ENCODE measurements around the gene CAMK2N1. TPM values are rescaled to one million over a fixed set of nuclear protein-coding genes. Genes with fewer than 3 reads are reported as not detected.
A peak's percentile ranks its signal among the peaks of the same experiment; 100 is the strongest.

Gene CAMK2N1
- total RNA-seq, 1 donor = 0.36 TPM

DNA sequence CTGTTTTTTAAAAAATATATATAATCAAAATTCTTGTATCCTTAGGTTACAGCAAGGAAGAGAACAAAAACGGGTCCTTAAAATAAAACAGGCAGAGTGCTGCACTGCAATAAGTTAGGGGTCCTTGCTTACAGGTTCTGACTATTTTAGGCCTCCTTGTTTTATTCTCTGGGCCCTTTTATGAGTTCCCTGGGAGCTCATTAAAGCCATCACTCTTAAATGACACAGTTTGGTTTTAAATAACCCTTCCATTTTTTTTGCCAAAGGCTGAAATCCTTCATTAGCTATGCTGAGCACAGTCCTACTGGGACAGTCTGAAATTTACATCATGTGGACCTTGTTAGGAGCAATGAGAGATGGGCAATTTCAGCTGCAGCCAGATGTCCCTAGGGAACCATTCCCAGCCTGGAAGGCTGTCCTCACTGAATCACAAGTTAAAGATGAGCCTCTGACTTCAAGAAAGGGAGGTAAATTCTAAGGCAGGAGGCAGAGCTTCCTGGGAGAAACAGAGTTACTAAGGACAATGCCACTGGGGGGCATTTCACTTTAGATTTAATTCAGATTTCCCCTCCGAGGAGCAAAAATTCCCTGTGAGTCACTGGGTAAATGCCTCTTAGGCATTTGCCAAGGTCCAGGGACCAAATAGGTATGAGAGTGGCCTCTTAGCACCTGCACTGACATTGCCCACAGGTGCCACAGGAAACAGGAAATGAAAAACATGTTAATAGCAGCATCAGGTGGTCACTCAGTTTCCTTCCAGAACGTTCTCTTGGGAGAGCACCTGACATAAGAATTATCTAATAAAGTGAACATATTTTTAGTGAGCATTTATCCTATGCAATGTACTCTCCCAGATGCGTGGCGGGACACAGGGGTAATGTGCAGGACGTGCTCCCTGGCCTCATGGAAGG, 25.8 kb upstream of the CAMK2N1 start:
- TF ChIP-seq, protein P1, sequence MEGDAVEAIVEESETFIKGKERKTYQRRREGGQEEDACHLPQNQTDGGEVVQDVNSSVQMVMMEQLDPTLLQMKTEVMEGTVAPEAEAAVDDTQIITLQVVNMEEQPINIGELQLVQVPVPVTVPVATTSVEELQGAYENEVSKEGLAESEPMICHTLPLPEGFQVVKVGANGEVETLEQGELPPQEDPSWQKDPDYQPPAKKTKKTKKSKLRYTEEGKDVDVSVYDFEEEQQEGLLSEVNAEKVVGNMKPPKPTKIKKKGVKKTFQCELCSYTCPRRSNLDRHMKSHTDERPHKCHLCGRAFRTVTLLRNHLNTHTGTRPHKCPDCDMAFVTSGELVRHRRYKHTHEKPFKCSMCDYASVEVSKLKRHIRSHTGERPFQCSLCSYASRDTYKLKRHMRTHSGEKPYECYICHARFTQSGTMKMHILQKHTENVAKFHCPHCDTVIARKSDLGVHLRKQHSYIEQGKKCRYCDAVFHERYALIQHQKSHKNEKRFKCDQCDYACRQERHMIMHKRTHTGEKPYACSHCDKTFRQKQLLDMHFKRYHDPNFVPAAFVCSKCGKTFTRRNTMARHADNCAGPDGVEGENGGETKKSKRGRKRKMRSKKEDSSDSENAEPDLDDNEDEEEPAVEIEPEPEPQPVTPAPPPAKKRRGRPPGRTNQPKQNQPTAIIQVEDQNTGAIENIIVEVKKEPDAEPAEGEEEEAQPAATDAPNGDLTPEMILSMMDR (IDR thresholded peaks at IDR 0.05; ENCODE audit: extremely low read depth, low read depth, low read length) = no peak
- no peak overlapping the region for H3K4me2 ChIP-seq (ENCODE audit: insufficient read depth, low read length)

DNA sequence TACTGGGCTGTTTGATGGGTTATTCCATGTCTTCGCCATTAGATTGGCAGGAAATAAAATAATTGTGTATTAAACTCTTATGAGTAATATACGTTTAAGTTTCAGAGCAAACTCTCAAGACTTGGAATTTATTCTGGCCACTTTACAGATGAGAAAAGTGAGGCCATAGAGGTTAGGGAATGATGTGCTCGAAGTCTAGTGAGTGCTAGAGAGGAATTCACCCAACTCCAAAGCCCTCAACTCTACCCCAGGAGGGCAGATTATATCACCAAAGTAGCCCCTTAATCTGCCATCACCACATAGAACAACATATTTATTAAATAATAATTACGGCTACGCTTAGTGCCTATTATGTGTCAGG, 22.4 kb upstream of the CAMK2N1 start:
- Histone ChIP-seq H3K4me2 (ENCODE audit: insufficient read depth, low read length) (peak overlapping the region; percentile 85), H3K27me3 (ENCODE audit: insufficient read depth, low read length) (no peaks in the 10 kb centered on the region), H2AFZ (ENCODE audit: low read length) (peak overlapping the region; percentile 99), H4K20me1 (ENCODE audit: insufficient read depth, low read length) (peaks cover 6% of the 10 kb centered on the region), H3K9me3 (ENCODE audit: low read depth, low read length) (no peaks in the 10 kb centered on the region), H3K79me2 (ENCODE audit: insufficient read depth, low read length) (peaks cover 44% of the 10 kb centered on the region), H3K4me3 (ENCODE audit: insufficient read depth, low read length) (peak overlapping the region; percentile 93), H3K36me3 (ENCODE audit: insufficient read depth, low read length) (peaks cover 14% of the 10 kb centered on the region), H3K27ac (ENCODE audit: low read depth, low read length) (peak overlapping the region; percentile 88), H3K4me1 (ENCODE audit: insufficient read depth, low read length) (no peaks in the 10 kb centered on the region)
- peak; percentile 73 for DNase-seq (ENCODE audit: insufficient read length, low spot score, missing footprints)
- TF ChIP-seq, protein P1 (IDR thresholded peaks at IDR 0.05; ENCODE audit: extremely low read depth, low read depth, low read length) = no peak

More for the DNA sequence above, 25.8 kb upstream of the CAMK2N1 start:
- no peaks in the 10 kb centered on the region for H3K4me1 ChIP-seq (ENCODE audit: insufficient read depth, low read length)
- no peaks in the 10 kb centered on the region for H4K20me1 ChIP-seq (ENCODE audit: insufficient read depth, low read length)
- H3K9me3 ChIP-seq (ENCODE audit: low read depth, low read length) = no peaks in the 10 kb centered on the region
- peaks cover 12% of the 10 kb centered on the region for H3K79me2 ChIP-seq (ENCODE audit: insufficient read depth, low read length)
- peaks cover 3% of the 10 kb centered on the region for H3K27me3 ChIP-seq (ENCODE audit: insufficient read depth, low read length)
- no peak overlapping the region for H3K27ac ChIP-seq (ENCODE audit: low read depth, low read length)
- H2AFZ ChIP-seq (ENCODE audit: low read length) = no peak overlapping the region
- no peaks in the 10 kb centered on the region for H3K36me3 ChIP-seq (ENCODE audit: insufficient read depth, low read length)
- DNase-seq (ENCODE audit: insufficient read length, low spot score, missing footprints) = peak; percentile 71
- no peak overlapping the region for H3K4me3 ChIP-seq (ENCODE audit: insufficient read depth, low read length)

DNA sequence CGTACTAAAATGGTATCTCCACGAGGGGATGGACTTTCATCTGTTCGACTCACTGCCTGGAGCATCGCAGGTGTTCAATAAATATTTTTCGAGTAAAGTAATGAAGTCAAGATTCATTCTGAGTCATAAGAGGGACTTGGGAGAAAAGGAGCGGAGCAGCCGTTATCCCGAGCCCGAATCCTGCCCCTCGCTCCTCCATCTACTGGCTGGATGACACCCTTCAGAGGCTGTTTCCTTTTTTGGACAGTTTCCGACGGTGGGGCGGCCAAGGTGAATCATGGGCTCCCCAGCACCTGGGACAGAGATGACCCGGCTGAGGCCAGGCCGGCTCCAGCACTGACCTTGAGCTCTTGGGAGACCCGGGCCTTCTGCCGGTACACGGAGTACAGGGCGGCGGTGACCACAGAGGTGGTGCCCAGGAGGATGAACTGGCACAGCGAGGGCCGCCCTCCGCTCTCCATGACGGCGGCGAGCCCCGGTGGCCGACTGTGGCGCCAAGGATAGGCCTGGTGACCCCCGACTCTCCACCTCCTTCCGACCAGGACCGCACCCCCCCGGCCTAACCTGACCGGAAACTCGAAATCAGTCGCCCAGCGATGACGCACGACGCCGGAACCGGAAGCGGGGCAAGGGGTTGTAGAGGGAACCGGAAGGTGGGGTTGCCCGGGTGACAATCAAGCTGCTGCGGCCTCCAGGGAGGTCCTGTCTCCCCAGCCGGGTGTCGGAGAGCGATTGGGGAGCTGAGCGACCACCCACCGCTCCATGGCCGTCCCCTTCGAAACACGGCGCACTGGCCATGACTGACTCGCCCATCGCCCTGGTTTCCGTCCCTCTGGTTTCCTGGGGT, 21.8 kb upstream of the CAMK2N1 start, which contains the start of gene MUL1:
Gene MUL1, minus strand, starts transcription at position 588 of the 847 bp plus-strand sequence. Its CDS starts 127 bp downstream, at position 461.
- peaks cover 6% of the 10 kb centered on the region for H4K20me1 ChIP-seq (ENCODE audit: insufficient read depth, low read length)
- DNase-seq (ENCODE audit: insufficient read length, low spot score, missing footprints) = peak; percentile 98
- peak within 1 kb of the TSS; percentile 99 for H2AFZ ChIP-seq (ENCODE audit: low read length)
- TF ChIP-seq, protein P1 (IDR thresholded peaks at IDR 0.05; ENCODE audit: extremely low read depth, low read depth, low read length) = no peak
- no peaks in the 10 kb centered on the region for H3K9me3 ChIP-seq (ENCODE audit: low read depth, low read length)
- H3K4me3 ChIP-seq (ENCODE audit: insufficient read depth, low read length) = peak within 1 kb of the TSS; percentile 93
- no peaks in the 10 kb centered on the region for H3K4me1 ChIP-seq (ENCODE audit: insufficient read depth, low read length)
- peak within 1 kb of the TSS; percentile 88 for H3K27ac ChIP-seq (ENCODE audit: low read depth, low read length)
- no peaks in the 10 kb centered on the region for H3K27me3 ChIP-seq (ENCODE audit: insufficient read depth, low read length)
- peak within 1 kb of the TSS; percentile 85 for H3K4me2 ChIP-seq (ENCODE audit: insufficient read depth, low read length)
- H3K79me2 ChIP-seq (ENCODE audit: insufficient read depth, low read length) = peaks cover 47% of the 10 kb centered on the region
- H3K36me3 ChIP-seq (ENCODE audit: insufficient read depth, low read length) = peaks cover 14% of the 10 kb centered on the region
